GM12873 (cell line): ENCODE data around the gene ADAMTS2.

Experiments used
- CTCF ChIP-seq: IDR thresholded peaks from 2 replicates; pipeline ENCODE4 v1.5.1; 2012; ENCODE audit warnings: low read depth, mild to moderate bottlenecking, moderate library complexity, low read length, control low read depth; ENCODE audit not compliant: insufficient read depth; ENCODE audit errors: missing control alignments

Gene ADAMTS2

GRCh38 chr5:179166171-179166885 is 178.9 kb downstream of the ADAMTS2 start:
- no peak for TF ChIP-seq CTCF

- no peak for TF ChIP-seq CTCF
Observed at GRCh38 chr5:179165421-179166170, 179.7 kb downstream of the ADAMTS2 start.

GRCh38 chr5:179164331-179165311 is 180.6 kb downstream of the ADAMTS2 start:
- TF ChIP-seq CTCF, result no peak

- no peak for TF ChIP-seq CTCF
Observed at GRCh38 chr5:179163236-179164155, 181.8 kb downstream of the ADAMTS2 start.

- TF ChIP-seq CTCF, result no peak
Observed at GRCh38 chr5:179162351-179163235, 182.7 kb downstream of the ADAMTS2 start.

GRCh38 chr5:179161901-179162300 is 183.4 kb downstream of the ADAMTS2 start:
- TF ChIP-seq CTCF, result no peak
